HEK293 (cell line): ENCODE measurements around the gene PLEKHA7.

Experiments used
- CTCF ChIA-PET: fragments of 350-600 bp; formaldehyde crosslinking; extraction: SDS; loops from one replicate; lab custom pipeline; 2021; ENCODE audit warnings: antibody characterized with exemption; lab: Yijun Ruan, JAX
- POLR2A ChIA-PET: fragments of 300-600 bp; formaldehyde crosslinking; extraction: SDS; loops from one replicate; lab custom pipeline; 2020; ENCODE audit warnings: antibody characterized with exemption, inconsistent platforms; lab: Yijun Ruan, JAX
- H3K27ac ChIP-seq: fragments of 200-500 bp; sonication (Bioruptor generic); 2 replicates; pipeline ENCODE4 v1.5.1; 2014; ENCODE audit warnings: low read depth, low read length, control low read depth, inconsistent platforms; ENCODE audit errors: extremely low read depth
- H3K36me3 ChIP-seq, 2 experiments: fragments of 200-500 bp in 1 of 2; sonication (Bioruptor generic) in 1 of 2; 1 replicate in 1 of 2; 2 replicates in 1 of 2; pipeline ENCODE4 v1.5.1; 2014 to 2017; ENCODE audit warnings: inconsistent platforms in 2 of 2, low read length in 2 of 2; ENCODE audit not compliant: control insufficient read depth in 2 of 2, insufficient read depth in 1 of 2
- H3K4me1 ChIP-seq: fragments of 200-500 bp; sonication (Bioruptor generic); 2 replicates; pipeline ENCODE4 v1.5.1; 2014; ENCODE audit warnings: mild to moderate bottlenecking, low read length, inconsistent platforms; ENCODE audit not compliant: control insufficient read depth, insufficient read depth
- H3K4me3 ChIP-seq: 2 replicates; pipeline ENCODE4 v1.5.1; 2011; ENCODE audit warnings: low read depth, mild to moderate bottlenecking, control low read depth, low read length, moderate library complexity
- H3K9me3 ChIP-seq: fragments of 200-500 bp; sonication (Bioruptor generic); 2 replicates; pipeline ENCODE4 v1.5.1; 2014; ENCODE audit warnings: low read depth, low read length, inconsistent platforms; ENCODE audit not compliant: control insufficient read depth, insufficient read depth
- BCL11B ChIP-seq: fragments of 450-650 bp; formaldehyde crosslinking; IDR thresholded peaks from 2 replicates; pipeline ENCODE4 v1.5.1; 2016; ENCODE audit warnings: low read depth, missing biosample characterization, missing genetic modification characterization
- OSR2 ChIP-seq: fragments of 450-650 bp; formaldehyde crosslinking; IDR thresholded peaks from 2 replicates; pipeline ENCODE4 v1.5.1; 2016; ENCODE audit warnings: missing biosample characterization, missing genetic modification characterization
- PRDM1 ChIP-seq: fragments of 450-650 bp; formaldehyde crosslinking; IDR thresholded peaks from 2 replicates; pipeline ENCODE4; 2016; ENCODE audit warnings: missing biosample characterization, missing genetic modification characterization
- PRDM6 ChIP-seq: fragments of 450-650 bp; formaldehyde crosslinking; IDR thresholded peaks from 2 replicates; pipeline ENCODE4 v1.5.1; 2017; ENCODE audit warnings: missing biosample characterization, missing genetic modification characterization
- SETDB1 ChIP-seq: IDR thresholded peaks from one replicate; pipeline ENCODE4 v1.6.1; 2017; ENCODE audit warnings: mild to moderate bottlenecking, low read length, moderate library complexity, mixed read lengths; ENCODE audit not compliant: insufficient read length
- SP7 ChIP-seq: fragments of 450-650 bp; formaldehyde crosslinking; IDR thresholded peaks from 2 replicates; pipeline ENCODE4 v1.5.1; 2016; ENCODE audit warnings: missing biosample characterization, missing genetic modification characterization
- YY1 ChIP-seq: fragments of 450-650 bp; formaldehyde crosslinking; IDR thresholded peaks from 2 replicates; pipeline ENCODE4 v1.5.1; 2018; ENCODE audit warnings: missing biosample characterization, missing genetic modification characterization
- YY2 ChIP-seq: fragments of 450-650 bp; formaldehyde crosslinking; IDR thresholded peaks from 2 replicates; pipeline ENCODE4 v1.5.1; 2016; ENCODE audit warnings: missing biosample characterization, missing genetic modification characterization
- ZNF211 ChIP-seq: fragments of 450-650 bp; formaldehyde crosslinking; IDR thresholded peaks from 2 replicates; pipeline ENCODE4 v1.5.1; 2016; ENCODE audit warnings: low read depth, missing biosample characterization, missing genetic modification characterization
- ZNF394 ChIP-seq: fragments of 450-650 bp; formaldehyde crosslinking; IDR thresholded peaks from 2 replicates; pipeline ENCODE4 v1.5.1; 2016; ENCODE audit warnings: missing biosample characterization, missing genetic modification characterization, mild to moderate bottlenecking, moderate library complexity, borderline replicate concordance
- ZNF416 ChIP-seq: fragments of 450-650 bp; formaldehyde crosslinking; IDR thresholded peaks from 2 replicates; pipeline ENCODE4 v1.5.1; 2016; ENCODE audit warnings: missing biosample characterization, missing genetic modification characterization
- ZNF596 ChIP-seq: fragments of 450-650 bp; IDR thresholded peaks from 2 replicates; pipeline ENCODE4 v1.5.0; 2018; ENCODE audit warnings: missing biosample characterization, mild to moderate bottlenecking, missing genetic modification characterization, moderate library complexity
- ZNF670 ChIP-seq: fragments of 450-650 bp; formaldehyde crosslinking; IDR thresholded peaks from 2 replicates; pipeline ENCODE4 v1.5.1; 2016; ENCODE audit warnings: missing biosample characterization, missing genetic modification characterization, low read depth
- ZNF792 ChIP-seq: fragments of 450-650 bp; formaldehyde crosslinking; IDR thresholded peaks from 2 replicates; pipeline ENCODE4 v1.5.1; 2016; ENCODE audit warnings: missing biosample characterization, missing genetic modification characterization
- TF ChIP-seq, protein P1 (sequence below): fragments of 450-650 bp; formaldehyde crosslinking; IDR thresholded peaks from 2 replicates; pipeline ENCODE4 v1.5.1; 2016; ENCODE audit warnings: missing biosample characterization, missing genetic modification characterization

Gene PLEKHA7

GRCh38 chr11:16800382-16800781 is 213.8 kb downstream of the PLEKHA7 start:
- CTCF ChIA-PET: interaction anchor here (1.2 to 3.2 kb wide), 3 partner anchors 15 to 263 kb away, joined by 3 to 21 read pairs (median 7); no protein-coding TSS in a partner anchor
- H3K27ac ChIP-seq: no peak overlapping the region
- H3K4me1 ChIP-seq: no peaks in the 10 kb centered on the region
- peaks cover 0 to 16% of the 10 kb centered on the region in 2 experiments; a peak in 1 of 3 replicates for H3K36me3 ChIP-seq
- no peaks in the 10 kb centered on the region for H3K9me3 ChIP-seq
- POLR2A ChIA-PET: no interaction called here
- TF ChIP-seq ZNF792 (tag by site-specific recombination) (no peak), OSR2 (tag by site-specific recombination) (no peak), ZNF211 (tag by site-specific recombination) (no peak), YY1 (tag by site-specific recombination) (no peak), PRDM1 (tag by site-specific recombination) (no peak), ZNF596 (tag by site-specific recombination) (no peak)
- no peak overlapping the region for H3K4me3 ChIP-seq

- TF ChIP-seq SP7 (tag by site-specific recombination): peak; percentile 90
- no peak for TF ChIP-seq ZNF416
- TF ChIP-seq PRDM6 (tag by site-specific recombination): peak; percentile 35
- no peak for TF ChIP-seq BCL11B
- TF ChIP-seq, all 188 proteins: peak for 2
- H3K27ac ChIP-seq: no peak overlapping the region
- peaks cover 0 to 16% of the 10 kb centered on the region in 2 experiments; a peak in 1 of 3 replicates for H3K36me3 ChIP-seq
- no peak overlapping the region for H3K4me3 ChIP-seq
- H3K9me3 ChIP-seq: no peaks in the 10 kb centered on the region
- H3K4me1 ChIP-seq: no peaks in the 10 kb centered on the region
- ChIA-PET POLR2A (no interaction called here), CTCF (interaction anchor here (1.2 to 3.2 kb wide), 2 partner anchors 21 to 263 kb away, joined by 3 to 21 read pairs; no protein-coding TSS in a partner anchor)
These were observed 214.3 kb downstream of the PLEKHA7 start for GRCh38 chr11:16799890-16800289.

- ChIA-PET CTCF (interaction anchor here (3.2 kb wide), 1 partner anchor 21 kb away, joined by 21 read pairs; no protein-coding TSS in a partner anchor), POLR2A (interaction anchor here (0.6 kb wide), 1 partner anchor 73 kb away, joined by 3 read pairs; no protein-coding TSS in a partner anchor)
- Histone ChIP-seq H3K4me1 (no peaks in the 10 kb centered on the region), H3K9me3 (no peaks in the 10 kb centered on the region), H3K27ac (no peak overlapping the region), H3K4me3 (no peak overlapping the region), H3K36me3 (peaks cover 0 to 18% of the 10 kb centered on the region in 2 experiments; a peak in 2 of 3 replicates)
- no peak for TF ChIP-seq ZNF670 (tag by site-specific recombination)
- no peak for TF ChIP-seq YY2 (tag by site-specific recombination)
- TF ChIP-seq ZNF394 (tag by site-specific recombination): no peak
- TF ChIP-seq SETDB1: no peak
- TF ChIP-seq, protein P1, sequence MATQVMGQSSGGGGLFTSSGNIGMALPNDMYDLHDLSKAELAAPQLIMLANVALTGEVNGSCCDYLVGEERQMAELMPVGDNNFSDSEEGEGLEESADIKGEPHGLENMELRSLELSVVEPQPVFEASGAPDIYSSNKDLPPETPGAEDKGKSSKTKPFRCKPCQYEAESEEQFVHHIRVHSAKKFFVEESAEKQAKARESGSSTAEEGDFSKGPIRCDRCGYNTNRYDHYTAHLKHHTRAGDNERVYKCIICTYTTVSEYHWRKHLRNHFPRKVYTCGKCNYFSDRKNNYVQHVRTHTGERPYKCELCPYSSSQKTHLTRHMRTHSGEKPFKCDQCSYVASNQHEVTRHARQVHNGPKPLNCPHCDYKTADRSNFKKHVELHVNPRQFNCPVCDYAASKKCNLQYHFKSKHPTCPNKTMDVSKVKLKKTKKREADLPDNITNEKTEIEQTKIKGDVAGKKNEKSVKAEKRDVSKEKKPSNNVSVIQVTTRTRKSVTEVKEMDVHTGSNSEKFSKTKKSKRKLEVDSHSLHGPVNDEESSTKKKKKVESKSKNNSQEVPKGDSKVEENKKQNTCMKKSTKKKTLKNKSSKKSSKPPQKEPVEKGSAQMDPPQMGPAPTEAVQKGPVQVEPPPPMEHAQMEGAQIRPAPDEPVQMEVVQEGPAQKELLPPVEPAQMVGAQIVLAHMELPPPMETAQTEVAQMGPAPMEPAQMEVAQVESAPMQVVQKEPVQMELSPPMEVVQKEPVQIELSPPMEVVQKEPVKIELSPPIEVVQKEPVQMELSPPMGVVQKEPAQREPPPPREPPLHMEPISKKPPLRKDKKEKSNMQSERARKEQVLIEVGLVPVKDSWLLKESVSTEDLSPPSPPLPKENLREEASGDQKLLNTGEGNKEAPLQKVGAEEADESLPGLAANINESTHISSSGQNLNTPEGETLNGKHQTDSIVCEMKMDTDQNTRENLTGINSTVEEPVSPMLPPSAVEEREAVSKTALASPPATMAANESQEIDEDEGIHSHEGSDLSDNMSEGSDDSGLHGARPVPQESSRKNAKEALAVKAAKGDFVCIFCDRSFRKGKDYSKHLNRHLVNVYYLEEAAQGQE (tag by site-specific recombination): no peak
These were observed 215.0 kb downstream of the PLEKHA7 start for GRCh38 chr11:16799221-16799620.
